COR-L47 (cell line): Measurements from ENCODE around the gene CNPY1.
"Not testable (repeated sequence)": the region's sequence is repeated elsewhere in the genome, so short reads cannot be mapped to it uniquely, and the experiment has no call there.

Experiments
- DNase-seq: peaks from one replicate; lab custom pipeline; 2025; lab: John Stamatoyannopoulos, UW

CNPY1 gene

GRCh38 chr7:155578016-155578415 is 31.7 kb upstream of the CNPY1 start:
- DNase-seq = no peak

- no peak for DNase-seq
These were observed 31.1 kb upstream of the CNPY1 start for GRCh38 chr7:155577509-155577905.

DNA sequence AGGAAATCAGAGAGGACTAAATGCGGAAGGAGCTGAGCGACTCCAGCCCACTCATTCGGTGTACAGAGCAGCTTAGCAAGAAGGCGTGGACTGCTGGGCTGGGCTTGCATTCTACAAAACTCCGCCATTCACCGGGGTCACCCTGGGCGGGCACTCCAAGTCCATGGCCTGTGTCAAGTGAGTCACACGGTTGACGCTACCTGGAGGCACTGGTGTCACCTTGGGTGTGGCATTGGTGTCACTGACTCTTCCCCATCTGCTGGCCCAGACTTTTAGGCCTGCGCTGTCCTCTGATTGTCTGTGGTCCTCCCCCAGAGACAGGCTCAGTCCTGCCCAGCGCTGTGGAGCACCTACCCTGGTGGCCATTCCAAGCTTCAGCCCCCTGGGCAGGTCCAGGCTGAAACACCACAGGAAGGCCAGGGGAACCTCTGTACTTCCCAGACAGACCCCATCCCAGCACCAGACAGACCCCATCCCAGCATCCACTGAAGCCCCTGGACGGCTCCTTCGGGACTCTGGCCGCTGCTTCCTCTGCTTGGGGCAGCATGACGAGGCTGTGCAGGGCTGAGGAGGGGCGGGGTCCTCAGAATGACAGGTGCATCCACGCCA is 30.6 kb upstream of the CNPY1 start:
- no peak for DNase-seq

DNA sequence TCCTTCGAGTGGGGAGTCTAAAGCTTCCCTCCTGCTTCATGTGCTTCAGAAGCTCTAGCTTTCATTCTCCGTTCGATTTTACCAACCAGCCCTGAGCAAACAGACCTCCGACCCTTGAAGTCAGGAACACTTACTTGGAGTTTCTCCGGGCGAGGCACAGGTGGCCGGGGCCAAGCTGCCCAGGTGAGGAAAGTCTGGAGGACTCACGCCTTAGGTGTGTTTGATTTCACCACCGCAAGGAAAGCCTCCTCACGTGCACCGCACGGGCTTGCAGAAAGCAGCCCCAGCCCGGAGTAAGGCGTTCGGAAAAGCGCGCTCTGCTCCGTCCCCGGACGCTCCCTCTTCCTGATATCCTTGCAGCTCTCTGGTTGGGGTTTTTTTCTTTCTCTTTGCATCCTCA is 30.1 kb upstream of the CNPY1 start:
- no peak for DNase-seq

DNA sequence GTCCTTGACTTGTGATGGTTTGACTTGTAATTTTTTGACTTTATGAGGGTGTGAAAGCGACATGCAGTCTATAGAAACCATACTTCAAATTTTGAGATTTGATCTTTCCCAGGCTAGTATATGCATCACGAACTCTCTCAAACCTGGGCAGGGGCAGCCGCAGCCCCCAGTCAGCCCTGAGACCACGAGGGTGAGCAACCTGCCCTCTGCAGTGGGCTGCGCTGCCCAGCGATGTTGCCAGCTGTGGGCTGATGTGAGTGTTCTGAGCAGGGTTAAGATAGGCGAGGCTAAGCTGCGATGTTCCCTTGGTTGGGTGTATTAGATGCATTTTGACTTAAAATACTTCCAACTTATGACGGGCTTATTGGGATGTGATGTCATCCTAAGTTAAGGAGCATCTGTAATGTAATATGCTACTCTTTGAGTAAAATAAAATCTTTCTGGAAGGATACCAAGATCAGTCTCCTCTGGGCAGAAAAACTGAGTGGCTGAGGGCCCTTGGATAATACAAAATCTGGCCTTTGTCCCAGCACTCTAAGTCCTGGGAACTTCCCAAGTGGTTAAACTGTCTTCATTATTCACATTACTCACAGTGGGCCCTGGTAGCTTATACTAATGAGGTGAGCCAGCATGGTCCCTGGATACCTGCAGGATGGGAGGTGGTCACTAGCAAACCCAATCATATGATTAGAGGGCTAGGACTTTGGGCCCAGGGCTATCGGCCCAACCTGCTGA is 28.4 kb upstream of the CNPY1 start:
- no peak for DNase-seq

GRCh38 chr7:155571581-155572345 is 25.4 kb upstream of the CNPY1 start:
- DNase-seq = no peak

DNA sequence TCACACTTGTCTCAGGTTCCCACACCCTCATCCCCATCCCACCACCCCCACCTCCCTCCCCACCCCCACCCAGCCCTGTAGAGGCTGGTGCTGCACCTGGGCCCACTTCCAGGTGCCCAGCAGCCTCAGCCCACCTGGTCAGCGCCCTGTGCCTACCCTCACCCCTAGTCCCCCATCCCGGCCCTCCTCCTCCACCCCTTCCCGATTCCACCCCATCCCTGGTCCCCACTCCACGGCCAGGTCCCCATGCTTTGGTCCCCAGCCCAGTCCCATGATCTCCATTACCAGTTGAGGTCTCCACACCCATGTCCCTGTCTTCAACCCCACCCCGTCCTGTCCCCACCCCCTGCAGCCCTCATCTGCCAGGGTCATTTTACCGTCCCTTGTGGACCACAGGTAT is 24.6 kb upstream of the CNPY1 start:
- DNase-seq = no peak

- no peak for DNase-seq
These were observed 24.0 kb upstream of the CNPY1 start for GRCh38 chr7:155570171-155570958.

DNA sequence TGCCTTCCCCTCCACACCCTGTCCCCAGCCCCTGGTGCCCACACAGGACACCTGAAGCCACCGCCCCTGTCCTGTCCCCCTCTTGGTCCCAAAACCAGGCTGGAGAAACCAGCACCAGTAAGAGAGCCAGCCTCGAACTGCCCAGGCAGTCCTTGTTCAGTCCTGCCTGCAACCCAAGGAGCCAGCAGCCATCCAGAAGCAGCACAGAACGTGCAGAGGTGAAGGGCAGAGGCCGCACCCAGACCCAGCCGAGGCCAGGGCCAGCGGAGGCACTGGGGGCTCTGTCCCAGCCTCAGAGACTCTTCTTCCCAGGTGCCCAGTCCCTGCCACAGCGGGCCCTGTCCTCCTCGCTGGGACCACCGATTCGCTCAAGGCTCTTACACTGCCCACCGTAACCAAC is 23.3 kb upstream of the CNPY1 start:
- no peak for DNase-seq

GRCh38 chr7:155568842-155569494 is 22.6 kb upstream of the CNPY1 start:
- no peak for DNase-seq

DNA sequence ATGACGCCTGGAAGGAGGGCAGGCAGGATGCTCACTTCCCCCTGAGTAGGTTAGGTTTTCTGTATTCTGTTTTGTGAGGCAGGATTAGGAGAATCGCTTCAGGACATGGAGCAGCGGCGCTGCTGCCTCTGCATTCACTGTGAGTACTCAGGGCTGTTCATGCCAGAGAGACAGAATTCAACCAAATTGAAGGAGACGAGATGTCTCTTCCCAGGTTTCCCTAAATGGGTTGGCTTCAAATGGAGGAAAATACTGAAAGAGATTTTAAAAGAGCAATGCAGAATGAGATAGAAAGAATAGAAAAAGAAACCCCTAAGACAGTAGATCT is 21.9 kb upstream of the CNPY1 start:
- DNase-seq = no peak

GRCh38 chr7:155567646-155568332 is 21.4 kb upstream of the CNPY1 start:
- no peak for DNase-seq

DNA sequence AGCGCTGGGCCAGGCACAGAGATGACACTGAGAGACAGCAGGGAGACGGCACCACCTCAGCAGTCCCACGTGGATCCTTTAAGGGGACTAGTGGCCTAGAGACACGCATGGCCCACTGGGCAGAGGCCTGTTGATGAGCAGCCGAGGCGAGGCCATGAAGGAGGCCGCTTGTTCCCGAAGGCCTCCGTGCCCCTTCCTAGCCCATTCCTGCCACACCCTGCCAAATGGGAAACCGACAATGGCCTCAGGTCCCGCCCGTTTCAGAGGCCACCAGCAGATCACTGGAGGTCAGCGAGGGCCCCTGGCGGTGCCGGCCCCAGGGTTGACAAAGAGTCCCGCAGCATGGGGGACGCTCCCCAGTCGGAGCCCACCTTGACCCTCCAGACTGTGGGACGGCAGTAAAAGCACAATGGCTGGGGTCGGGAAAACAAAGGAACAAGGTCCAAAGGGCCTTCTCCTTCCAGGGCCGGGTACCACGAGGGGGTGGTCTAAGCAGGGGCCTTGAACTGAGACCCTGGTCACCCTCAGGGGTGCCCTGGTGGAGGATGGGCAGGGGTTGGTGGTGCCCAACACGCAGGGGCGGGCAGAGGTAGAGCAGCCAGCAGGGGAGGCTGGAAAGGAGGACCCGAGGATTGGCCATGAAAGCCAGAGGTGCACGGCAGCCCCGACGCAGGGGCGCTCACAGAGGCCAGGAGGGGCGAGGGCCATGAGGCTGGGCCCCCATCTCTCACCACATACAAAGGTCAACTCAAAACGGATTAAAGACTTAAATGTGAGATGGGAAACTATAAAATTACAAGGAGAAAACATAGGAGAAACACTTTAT is 19.9 kb upstream of the CNPY1 start:
- DNase-seq = no peak

GRCh38 chr7:155565596-155565995 is 19.2 kb upstream of the CNPY1 start:
- no peak for DNase-seq

GRCh38 chr7:155562976-155563375 is 16.6 kb upstream of the CNPY1 start:
- DNase-seq = not testable (repeated sequence)

DNA sequence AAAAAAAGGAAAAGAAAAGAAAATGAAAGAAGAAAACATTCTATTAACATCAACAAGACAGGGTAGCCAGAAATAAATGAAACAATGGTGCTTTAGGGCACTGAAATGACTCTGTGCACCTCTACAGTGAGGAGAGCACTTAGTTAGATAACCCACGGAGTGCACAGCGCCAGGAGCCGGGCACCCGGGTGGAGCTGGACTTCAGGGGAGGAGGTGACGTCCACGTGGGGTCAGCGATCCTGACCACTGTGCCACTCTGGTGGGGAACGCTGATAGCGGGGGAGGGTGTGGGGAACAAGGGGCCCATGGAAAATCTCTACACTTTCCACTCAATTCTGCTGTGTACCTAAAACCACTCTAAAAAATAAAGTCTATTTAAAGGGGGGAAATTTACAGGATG is 15.7 kb upstream of the CNPY1 start:
- no peak for DNase-seq

DNA sequence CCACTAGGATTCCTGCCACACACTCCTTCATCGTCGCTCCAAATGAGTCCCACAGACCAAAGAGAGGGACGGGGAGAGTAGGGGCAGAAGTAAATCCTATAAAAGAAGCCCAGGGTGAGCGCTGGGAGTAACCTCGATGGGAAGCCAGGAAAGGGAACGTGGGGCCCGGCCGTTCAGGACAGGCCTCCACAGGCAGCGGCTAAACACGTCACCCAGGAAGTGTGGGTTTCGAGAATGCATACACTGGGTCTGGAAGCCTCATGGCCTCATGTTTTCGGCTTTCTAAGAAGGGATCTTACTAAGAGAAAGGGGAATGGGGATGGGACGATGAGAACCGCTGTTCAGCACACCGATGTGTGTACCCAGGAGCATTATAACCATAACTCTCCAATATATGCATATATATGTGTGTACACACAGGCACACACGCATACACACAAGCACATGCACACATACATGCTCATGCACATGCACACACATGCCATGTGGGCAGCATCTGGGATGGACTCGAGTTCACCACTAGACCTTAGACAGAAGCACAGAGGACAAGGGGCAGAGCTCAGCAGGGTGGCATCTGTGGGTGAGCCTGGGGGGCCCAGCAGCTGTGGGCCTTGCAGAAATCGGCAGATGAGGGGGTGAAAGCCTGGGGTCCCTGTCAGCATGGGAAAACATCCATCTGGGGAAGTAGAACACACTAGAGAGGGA is 14.8 kb upstream of the CNPY1 start:
- DNase-seq = no peak

DNA sequence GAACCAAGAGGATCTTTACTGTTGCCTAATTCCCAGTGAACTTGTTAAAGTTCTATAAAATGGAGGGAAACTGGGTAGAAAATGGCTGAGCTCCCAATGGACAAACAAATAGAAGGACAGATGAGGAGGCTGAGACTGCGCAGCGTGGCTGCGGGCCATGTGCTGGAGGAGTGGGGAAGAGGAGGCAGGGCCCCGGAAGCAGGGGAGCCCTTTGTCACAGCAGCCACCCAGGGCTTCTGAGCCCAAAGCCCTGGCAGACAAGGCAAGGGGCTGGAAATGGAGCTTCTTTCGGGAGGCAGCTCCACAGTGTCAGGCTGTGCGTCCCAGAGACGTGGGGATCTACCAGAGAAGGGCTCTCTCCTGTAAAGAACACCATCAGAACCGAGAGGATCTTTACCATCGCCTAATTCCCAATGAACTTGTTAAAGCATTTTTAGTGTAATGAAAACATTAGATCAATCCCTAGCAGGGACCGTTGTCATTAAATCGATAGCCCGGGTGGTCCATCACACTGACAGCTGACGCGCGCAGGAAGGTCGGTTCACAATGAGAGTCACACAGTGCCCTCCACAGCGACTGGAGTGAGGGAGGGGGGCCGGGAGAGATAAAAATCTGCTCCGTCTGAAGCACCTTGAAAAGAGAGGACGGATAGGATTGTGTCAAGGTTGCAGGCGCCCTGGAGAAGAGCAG is 14.0 kb upstream of the CNPY1 start:
- no peak for DNase-seq

DNA sequence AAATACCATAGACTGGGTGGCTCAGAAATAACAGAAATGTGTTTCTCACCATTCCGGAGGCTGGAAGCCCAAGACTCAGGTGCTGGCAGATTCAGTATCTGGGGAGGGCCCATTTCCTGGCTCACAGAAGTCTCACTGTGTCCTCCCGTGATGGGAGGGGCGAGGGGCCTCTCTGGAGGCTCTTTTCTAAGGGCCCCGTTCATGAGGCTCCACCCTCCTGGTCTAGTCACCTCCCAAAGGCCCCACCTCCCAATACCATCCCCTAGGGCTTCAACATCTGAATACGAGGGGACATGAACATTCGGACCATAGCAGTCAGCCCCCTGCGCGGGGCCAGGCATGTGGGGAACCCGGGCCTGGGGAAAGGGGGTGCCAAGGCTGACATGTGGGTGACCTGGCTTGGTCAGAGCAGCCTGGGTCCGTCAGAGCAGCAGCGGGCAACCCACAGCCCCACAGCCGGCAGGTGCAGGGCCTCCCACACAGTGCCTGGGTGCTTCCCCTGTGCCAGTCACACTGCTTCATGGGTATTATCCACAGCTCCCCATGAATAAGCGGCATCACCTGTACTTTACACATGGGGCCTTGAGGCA is 13.3 kb upstream of the CNPY1 start:
- DNase-seq = no peak
